Adrenal gland (tissue), 5 donors: ENCODE results near the gene TBC1D16.
A peak's percentile ranks its signal among the peaks of the same experiment; 100 is the strongest.

Experiments used
- CTCF ChIP-seq, 6 experiments: fragments of 450-650 bp in 4 of 6; fragments of 200-600 bp in 2 of 6; sonication (generic) in 1 of 6; IDR thresholded peaks; 1 replicate in 5 of 6; 2 replicates in 1 of 6; pipeline versions ENCODE4 v1.5.1 to v1.8.0; 2016 to 2021; ENCODE audit warnings: antibody characterized with exemption in 6 of 6, mild to moderate bottlenecking in 2 of 6, moderate library complexity in 1 of 6
- POLR2A ChIP-seq, 2 donors: fragments of 450-650 bp; IDR thresholded peaks; one replicate each; pipeline ENCODE4 v1.6.1; 2017; ENCODE audit warnings: antibody characterized with exemption in 2 of 2, mild to moderate bottlenecking in 2 of 2, moderate library complexity in 1 of 2
- donor health status: DM: no; HTN: no; CAD: no.

- TF ChIP-seq CTCF (IDR thresholded peaks at IDR 0.05) (peak in 2 of 6 experiments; percentile 21), POLR2A (IDR thresholded peaks at IDR 0.05) (no peak)
Observed at GRCh38 chr17:80029258-80029974, 6.3 kb downstream of the TBC1D16 start.
